Panc1 (cell line): ENCODE results near the gene CTNND2. TPM values are rescaled to one million over a fixed set of nuclear protein-coding genes. Genes with fewer than 3 reads are reported as not detected.

Experiments
- ATAC-seq: fragments of 200-7000 bp; cut with Tn5 transposase; 2 replicates; pipeline ENCODE4 v1.9.1; 2020; ENCODE audit warnings: mild to moderate bottlenecking, moderate library complexity
- BruUV-seq: library from RNA; stranded (reverse); fragments of 400-500 nt; replicated peaks from 2 replicates; lab custom pipeline; 2021; lab: Mats Ljungman, UMichigan
- CTCF ChIA-PET: fragments of 300-600 bp; sonication (Branson Sonifier 250); formaldehyde crosslinking; loops from one replicate; lab custom pipeline; 2022; ENCODE audit warnings: antibody characterized with exemption; lab: Charles Lee
- POLR2A ChIA-PET: fragments of 300-600 bp; sonication (Branson Sonifier 250); formaldehyde crosslinking; loops from one replicate; lab custom pipeline; 2022; ENCODE audit warnings: antibody characterized with exemption; lab: Charles Lee
- DNase-seq: peaks from one replicate; pipeline ENCODE4 v3.0.0-alpha.2; 2010; ENCODE audit warnings: low read depth, low spot score
- H3K27ac ChIP-seq: 2 replicates; pipeline ENCODE4 v1.5.1; 2011; ENCODE audit warnings: mild to moderate bottlenecking, low read length, inconsistent platforms
- H3K27me3 ChIP-seq: fragments of 200-500 bp; sonication (Bioruptor generic); 2 replicates; pipeline ENCODE4 v1.6.0; 2014; ENCODE audit warnings: low read length, inconsistent platforms; ENCODE audit not compliant: control insufficient read depth, insufficient read depth
- H3K36me3 ChIP-seq: fragments of 200-500 bp; sonication (Bioruptor generic); 2 replicates; pipeline ENCODE4 v1.5.1; 2014; ENCODE audit warnings: inconsistent platforms, mild to moderate bottlenecking, low read length, moderate library complexity; ENCODE audit not compliant: control insufficient read depth, insufficient read depth
- H3K4me1 ChIP-seq: 2 replicates; pipeline ENCODE4 v1.5.1; 2011; ENCODE audit warnings: inconsistent platforms, mild to moderate bottlenecking, low read length, moderate library complexity; ENCODE audit not compliant: control insufficient read depth, insufficient read depth
- H3K4me3 ChIP-seq, 2 experiments: 2 replicates each; pipeline ENCODE4 v1.5.1; 2011 to 2012; ENCODE audit warnings: low read depth in 2 of 2, low read length in 2 of 2, mild to moderate bottlenecking in 2 of 2, inconsistent platforms in 1 of 2, moderate library complexity in 1 of 2
- H3K9me3 ChIP-seq: fragments of 200-500 bp; sonication (Bioruptor generic); 2 replicates; pipeline ENCODE4 v1.5.1; 2014; ENCODE audit warnings: low read depth, mild to moderate bottlenecking, inconsistent platforms, low read length, moderate library complexity; ENCODE audit not compliant: control insufficient read depth, insufficient read depth
- CTCF ChIP-seq: fragments of 450-650 bp; IDR thresholded peaks from 2 replicates; pipeline ENCODE4 v1.5.1; 2017; ENCODE audit warnings: mild to moderate bottlenecking
- POLR2AphosphoS5 ChIP-seq: IDR thresholded peaks from 2 replicates; pipeline ENCODE4 v1.6.1; 2012; ENCODE audit warnings: mild to moderate bottlenecking, low read depth, low read length, moderate library complexity
- REST ChIP-seq, 2 experiments: IDR thresholded peaks; 2 replicates each; pipeline ENCODE4 v1.6.1; 2011 to 2012; ENCODE audit warnings: low read depth in 2 of 2, control low read depth in 1 of 2, low read length in 1 of 2, mild to moderate bottlenecking in 1 of 2, moderate library complexity in 1 of 2; ENCODE audit not compliant: insufficient read depth in 1 of 2
- SIN3A ChIP-seq: IDR thresholded peaks from 2 replicates; pipeline ENCODE4 v1.6.1; 2012; ENCODE audit warnings: low read depth, mild to moderate bottlenecking, low read length, moderate library complexity, borderline replicate concordance; ENCODE audit not compliant: insufficient read depth
- TCF7L2 ChIP-seq: IDR thresholded peaks from 2 replicates; pipeline ENCODE4 v1.6.1; 2011; ENCODE audit warnings: mild to moderate bottlenecking, low read depth, low read length, inconsistent platforms
- in situ Hi-C: cut with HindIII; loops from 2 replicates; pipeline ENCODE4 v1.10.0; 2016; ENCODE audit warnings: low sequenced_read_pairs, low pct_unique_long_range_greater_than_20kb
- intact Hi-C: fragments of 100-400 bp; cut with micrococcal nuclease; formaldehyde crosslinking; loops from one replicate; pipeline ENCODE4 v1.10.0; 2022; ENCODE audit not compliant: unreplicated experiment
- total RNA-seq: library from RNA; stranded (reverse); gene quantifications from one replicate; pipeline ENCODE4 v1.2.1, GENCODE V29; 2021; ENCODE audit not compliant: unreplicated experiment

Gene CTNND2
- total RNA-seq, 1 experiment from 2014 or later, result 1.0 TPM

GRCh38 chr5:11306365-11306764, 597.9 kb downstream of the CTNND2 start:
- TF ChIP-seq TCF7L2 (no peak), SIN3A (no peak), REST (IDR thresholded peaks at IDR 0.05; ENCODE audit: insufficient read depth in 1 of 2, low read depth in 2 of 2, low read length in 1 of 2) (no peak), CTCF (no peak), POLR2AphosphoS5 (no peak)
- intact Hi-C loops, result no loop called here
- H3K27ac ChIP-seq, result no peak overlapping the region
- no peak for DNase-seq
- ATAC-seq, result no peak
- H3K4me1 ChIP-seq, result no peaks in the 10 kb centered on the region
- H3K9me3 ChIP-seq, result no peaks in the 10 kb centered on the region
- in situ Hi-C loops, result no loop called here
- ChIA-PET CTCF (no interaction called here), POLR2A (no interaction called here)
- no TSS peak for BruUV-seq
- no peaks in the 10 kb centered on the region for H3K27me3 ChIP-seq
- H3K36me3 ChIP-seq, result no peaks in the 10 kb centered on the region
- no peak overlapping the region for H3K4me3 ChIP-seq

GRCh38 chr5:11305245-11305644, 599.0 kb downstream of the CTNND2 start:
- no peak overlapping the region for H3K4me3 ChIP-seq
- in situ Hi-C loops, result no loop called here
- ATAC-seq (no peak), DNase-seq (no peak)
- H3K27me3 ChIP-seq, result no peaks in the 10 kb centered on the region
- intact Hi-C loops, result no loop called here
- no peak for TF ChIP-seq CTCF
- TF ChIP-seq POLR2AphosphoS5, result no peak
- TF ChIP-seq TCF7L2, result no peak
- no peak for TF ChIP-seq SIN3A
- TF ChIP-seq REST (IDR thresholded peaks at IDR 0.05; ENCODE audit: insufficient read depth in 1 of 2, low read depth in 2 of 2, low read length in 1 of 2), result no peak
- ChIA-PET CTCF (no interaction called here), POLR2A (no interaction called here)
- no peaks in the 10 kb centered on the region for H3K36me3 ChIP-seq
- no peaks in the 10 kb centered on the region for H3K9me3 ChIP-seq
- H3K27ac ChIP-seq, result no peak overlapping the region
- no TSS peak for BruUV-seq
- no peaks in the 10 kb centered on the region for H3K4me1 ChIP-seq
